SU-DHL-6 (cell line): ENCODE results near the gene RAP2B.

Source experiments
- CTCF ChIP-seq: fragments of 200-600 bp; sonication (generic); IDR thresholded peaks from one replicate; pipeline ENCODE4 v1.5.1; 2017; ENCODE audit warnings: antibody characterized with exemption, mild to moderate bottlenecking, low read length, moderate library complexity; ENCODE audit not compliant: insufficient read depth, poor library complexity, severe bottlenecking
- EZH2phosphoT487 ChIP-seq: fragments of 200-600 bp; sonication (generic), shearing (Covaris generic); conservative IDR thresholded peaks from 2 replicates; pipeline ENCODE4 v1.6.1; 2018; ENCODE audit warnings: mild to moderate bottlenecking, antibody characterized with exemption, low read length, moderate library complexity, mixed read lengths

- TF ChIP-seq CTCF (no peak), EZH2phosphoT487 (no peak)
These were observed 4.2 kb downstream of the RAP2B start for GRCh38 chr3:153166206-153166605.
